GM20000 (cell line): ENCODE results near the gene C1orf210.

Source experiments
- DNase-seq: peaks from one replicate; pipeline ENCODE4 v3.0.0; 2012; ENCODE audit warnings: low spot score
- TF ChIP-seq, protein P1 (sequence below): IDR thresholded peaks from 2 replicates; pipeline ENCODE4 v1.5.1; 2012; ENCODE audit warnings: mild to moderate bottlenecking, control low read depth; ENCODE audit errors: extremely low read depth, missing control alignments

Gene C1orf210

DNA sequence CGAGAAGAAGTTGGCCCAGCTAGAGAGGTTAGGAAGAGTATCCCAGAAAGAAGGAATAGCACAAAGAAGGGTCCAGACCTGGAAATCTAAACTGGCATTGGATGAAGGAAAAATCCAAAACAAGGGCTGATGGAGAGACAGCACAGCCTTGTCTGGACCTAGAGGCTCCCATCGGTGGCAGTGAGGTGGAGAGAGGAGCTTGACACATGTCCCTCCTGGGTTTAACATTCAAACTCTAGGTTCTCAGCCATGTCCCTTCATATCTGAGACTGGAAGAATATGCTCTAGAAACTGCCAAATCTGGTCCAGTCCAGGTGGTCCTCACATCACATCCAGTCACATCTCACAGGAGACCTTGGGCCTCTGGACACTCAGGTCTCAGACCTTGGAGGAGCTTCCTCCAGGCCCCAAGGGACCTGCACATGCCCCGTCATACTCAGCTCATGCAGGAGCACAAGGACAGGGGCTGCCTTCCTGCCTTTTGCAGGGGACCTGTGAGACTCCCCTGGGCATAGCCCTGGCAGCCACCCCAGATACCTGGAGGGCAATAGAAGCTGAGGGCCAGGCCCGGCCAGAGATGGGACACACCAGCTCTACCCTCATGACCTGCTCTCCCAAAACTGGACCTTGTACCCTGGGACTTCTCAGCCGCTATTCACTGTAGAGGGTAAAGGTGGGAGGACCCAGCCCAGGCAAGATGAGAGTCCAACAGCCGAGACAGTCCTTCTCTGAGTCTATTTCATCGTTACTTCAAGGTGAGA, 8.1 kb downstream of the C1orf210 start:
- DNase-seq, result no peak
- TF ChIP-seq, protein P1, sequence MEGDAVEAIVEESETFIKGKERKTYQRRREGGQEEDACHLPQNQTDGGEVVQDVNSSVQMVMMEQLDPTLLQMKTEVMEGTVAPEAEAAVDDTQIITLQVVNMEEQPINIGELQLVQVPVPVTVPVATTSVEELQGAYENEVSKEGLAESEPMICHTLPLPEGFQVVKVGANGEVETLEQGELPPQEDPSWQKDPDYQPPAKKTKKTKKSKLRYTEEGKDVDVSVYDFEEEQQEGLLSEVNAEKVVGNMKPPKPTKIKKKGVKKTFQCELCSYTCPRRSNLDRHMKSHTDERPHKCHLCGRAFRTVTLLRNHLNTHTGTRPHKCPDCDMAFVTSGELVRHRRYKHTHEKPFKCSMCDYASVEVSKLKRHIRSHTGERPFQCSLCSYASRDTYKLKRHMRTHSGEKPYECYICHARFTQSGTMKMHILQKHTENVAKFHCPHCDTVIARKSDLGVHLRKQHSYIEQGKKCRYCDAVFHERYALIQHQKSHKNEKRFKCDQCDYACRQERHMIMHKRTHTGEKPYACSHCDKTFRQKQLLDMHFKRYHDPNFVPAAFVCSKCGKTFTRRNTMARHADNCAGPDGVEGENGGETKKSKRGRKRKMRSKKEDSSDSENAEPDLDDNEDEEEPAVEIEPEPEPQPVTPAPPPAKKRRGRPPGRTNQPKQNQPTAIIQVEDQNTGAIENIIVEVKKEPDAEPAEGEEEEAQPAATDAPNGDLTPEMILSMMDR, result no peak

DNA sequence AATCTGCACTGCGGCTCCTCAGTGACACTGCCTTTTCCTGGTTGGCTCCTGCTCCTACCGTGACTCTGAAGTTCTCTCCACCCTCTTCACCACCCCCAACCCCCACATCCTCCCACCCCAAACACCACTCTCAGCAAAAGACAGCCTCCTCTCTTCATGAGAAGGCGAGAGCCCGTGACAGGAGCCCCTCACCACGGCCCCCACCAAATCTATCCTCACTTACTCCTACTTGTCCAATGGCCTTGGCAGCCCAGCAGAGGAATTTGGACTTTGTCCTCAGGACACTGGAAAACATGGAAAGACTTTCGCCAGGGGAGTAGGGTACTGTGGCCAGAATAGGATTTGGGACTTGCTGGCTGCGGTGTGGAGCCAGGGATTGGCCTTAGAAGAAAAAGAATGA, 8.7 kb downstream of the C1orf210 start:
- TF ChIP-seq, protein P1, result no peak

DNA sequence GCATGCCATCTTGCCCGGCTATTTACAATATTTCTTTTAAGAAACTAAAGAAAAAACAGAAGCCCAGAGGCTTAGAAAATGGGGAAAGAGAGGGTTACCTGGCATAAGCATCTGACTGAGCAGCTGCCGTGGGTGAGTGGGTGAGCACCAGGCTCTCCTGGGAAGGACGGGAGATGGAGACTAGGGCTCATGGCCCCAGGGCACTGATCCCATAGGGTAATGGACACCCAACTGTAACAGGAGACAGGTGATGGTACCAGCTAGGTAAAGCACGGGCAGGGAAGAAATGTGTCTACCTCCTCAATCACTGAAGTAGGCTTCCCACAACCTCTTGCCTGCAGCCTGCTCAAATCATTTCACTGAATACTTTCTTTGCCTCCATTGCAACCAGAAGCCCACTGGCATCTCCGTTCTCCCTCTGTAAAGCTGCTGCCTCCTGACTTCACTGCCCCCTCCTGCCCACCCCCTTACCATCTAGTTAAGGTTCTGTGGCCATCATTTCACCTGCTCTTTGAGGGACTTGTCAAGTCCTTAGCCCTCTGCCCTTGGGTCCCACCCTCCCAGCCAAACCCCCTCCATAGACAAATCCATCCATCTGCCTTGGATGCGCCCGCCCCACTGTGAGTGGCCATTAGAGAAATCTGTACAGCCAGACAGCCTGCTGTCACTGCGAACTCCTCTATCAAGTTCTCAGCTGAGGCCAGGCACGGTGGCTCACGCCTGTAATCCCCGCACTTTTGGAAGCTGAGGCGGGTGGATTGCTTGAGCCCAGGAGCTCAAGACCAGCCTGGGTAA, 9.4 kb downstream of the C1orf210 start:
- TF ChIP-seq, protein P1, result no peak
- DNase-seq, result no peak

More for the DNA sequence above, 8.7 kb downstream of the C1orf210 start:
- DNase-seq, result no peak

DNA sequence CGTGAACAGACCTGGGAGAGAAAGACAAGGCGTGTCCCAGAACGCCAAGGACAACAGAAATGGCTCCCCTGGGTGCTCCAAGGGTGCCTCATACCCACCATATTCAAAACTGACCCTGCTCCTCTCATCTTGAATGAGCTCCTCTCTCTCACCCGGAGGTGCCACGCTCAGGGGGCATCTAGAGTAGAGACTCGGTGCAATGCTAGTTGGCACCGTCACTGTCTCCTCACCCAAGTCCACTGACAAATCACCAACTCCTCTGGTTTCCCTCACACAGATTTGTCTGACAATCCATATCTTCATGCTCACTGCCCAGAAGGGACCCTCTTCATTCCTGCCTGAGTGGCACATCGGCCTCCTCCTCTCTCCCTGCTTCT, 10.6 kb downstream of the C1orf210 start:
- TF ChIP-seq, protein P1, result no peak
- no peak for DNase-seq

DNA sequence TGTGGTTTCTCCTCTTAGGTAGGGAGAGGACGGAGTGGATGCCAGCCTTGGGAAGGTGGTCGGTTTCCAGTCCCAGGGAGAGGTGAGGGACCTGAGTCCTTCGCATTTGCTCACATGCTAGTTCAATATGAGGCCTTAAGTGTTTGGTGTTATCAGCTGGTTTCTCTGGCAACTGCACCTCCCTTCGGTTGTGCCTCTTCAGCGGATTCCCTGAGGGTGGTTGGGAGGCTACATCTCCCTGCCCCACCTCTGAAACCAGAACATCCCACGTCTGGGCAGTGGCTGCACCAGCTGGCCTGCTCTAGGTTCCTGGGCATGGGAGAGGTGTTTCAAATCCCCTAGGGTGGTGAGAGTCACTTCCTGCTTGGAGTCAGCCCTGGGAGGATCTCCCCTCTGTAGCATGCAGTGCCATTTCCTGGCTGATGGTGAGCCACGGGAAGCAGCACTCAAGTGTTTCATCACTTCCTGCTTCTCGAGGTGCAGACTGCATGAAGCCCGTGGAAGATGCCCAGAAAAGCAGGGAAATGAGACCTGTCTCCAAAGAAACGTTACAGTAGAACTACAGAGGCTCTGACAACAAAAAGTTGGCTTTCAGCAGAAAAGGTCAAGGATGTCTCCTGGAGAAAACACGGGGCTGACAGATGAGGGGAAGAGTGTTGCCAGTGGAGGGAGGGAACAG, 11.1 kb downstream of the C1orf210 start:
- TF ChIP-seq, protein P1, result no peak
- no peak for DNase-seq

DNA sequence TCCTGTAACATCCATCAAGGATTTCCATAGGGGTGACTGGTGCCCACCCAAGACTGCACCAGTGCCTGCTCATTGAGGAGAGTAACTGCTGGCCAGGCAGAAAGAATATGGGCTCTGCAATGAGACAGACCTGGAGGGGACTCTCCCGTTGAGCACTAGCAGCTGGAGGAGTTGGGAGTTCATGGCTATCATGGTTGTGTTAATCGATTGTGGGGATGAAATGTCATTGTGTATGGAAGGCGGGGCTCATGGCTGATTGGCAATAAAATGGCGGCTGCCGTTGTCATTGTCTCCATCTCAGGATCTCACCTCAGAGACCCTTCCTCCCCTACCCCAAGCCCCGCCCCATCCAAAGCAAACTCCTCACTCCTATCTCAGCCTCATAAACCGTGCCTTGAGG, 11.7 kb downstream of the C1orf210 start:
- TF ChIP-seq, protein P1, result no peak
- no peak for DNase-seq
